Loucy (cell line): ENCODE data around the gene CTAG1B.

ENCODE experiments used
- H2AFZ ChIP-seq: fragments of 200-600 bp; sonication (generic); 2 replicates; pipeline ENCODE4 v1.6.0; 2016; ENCODE audit warnings: antibody characterized with exemption, mild to moderate bottlenecking, low read length, moderate library complexity
- H3F3A ChIP-seq: fragments of 200-600 bp; 2 replicates; pipeline ENCODE4 v1.6.0; 2016; ENCODE audit warnings: antibody characterized with exemption, low read depth, mild to moderate bottlenecking
- H3K27me3 ChIP-seq: fragments of 200-600 bp; sonication (generic); 2 replicates; pipeline ENCODE4 v1.6.1; 2014; ENCODE audit warnings: low read length, mild to moderate bottlenecking; ENCODE audit not compliant: insufficient read depth, poor library complexity, severe bottlenecking
- H3K36me3 ChIP-seq: fragments of 200-600 bp; sonication (generic); 2 replicates; pipeline ENCODE4 v1.6.1; 2016; ENCODE audit warnings: low read length; ENCODE audit not compliant: insufficient read depth
- H3K4me1 ChIP-seq: fragments of 200-600 bp; sonication (generic); 2 replicates; pipeline ENCODE4 v1.5.1; 2014; ENCODE audit warnings: low read length, mild to moderate bottlenecking; ENCODE audit not compliant: insufficient read depth, poor library complexity, severe bottlenecking
- H3K4me2 ChIP-seq: fragments of 200-600 bp; sonication (generic); 2 replicates; pipeline ENCODE4 v1.6.0; 2014; ENCODE audit warnings: antibody characterized with exemption, low read length, low read depth, mild to moderate bottlenecking; ENCODE audit not compliant: poor library complexity, severe bottlenecking
- H3K4me3 ChIP-seq: fragments of 200-600 bp; sonication (generic); 2 replicates; pipeline ENCODE4 v1.5.1; 2014; ENCODE audit warnings: low read length, mild to moderate bottlenecking, mixed read lengths; ENCODE audit not compliant: poor library complexity, severe bottlenecking
- H3K79me2 ChIP-seq: fragments of 200-600 bp; sonication (generic); 2 replicates; pipeline ENCODE4 v1.6.1; 2014; ENCODE audit warnings: low read length; ENCODE audit not compliant: insufficient read depth
- H3K9ac ChIP-seq: fragments of 200-600 bp; sonication (generic); 2 replicates; pipeline ENCODE4 v1.6.0; 2014; ENCODE audit warnings: mild to moderate bottlenecking, low read depth, low read length, moderate library complexity; ENCODE audit not compliant: poor library complexity, severe bottlenecking
- H3K9me2 ChIP-seq: fragments of 200-600 bp; sonication (generic); replicated peaks from 2 replicates; pipeline ENCODE4 v1.6.1; 2016; ENCODE audit warnings: low read depth, low read length, mixed read lengths
- H3K9me3 ChIP-seq: fragments of 200-600 bp; sonication (generic); 2 replicates; pipeline ENCODE4 v1.6.1; 2014; ENCODE audit warnings: mild to moderate bottlenecking, antibody characterized with exemption, low read length, low read depth; ENCODE audit not compliant: insufficient read depth
- H4K20me1 ChIP-seq: fragments of 200-600 bp; sonication (generic); 2 replicates; pipeline ENCODE4 v1.6.0; 2014; ENCODE audit warnings: antibody characterized with exemption, low read length, mild to moderate bottlenecking; ENCODE audit not compliant: insufficient read depth, poor library complexity, severe bottlenecking
- CTCF ChIP-seq: fragments of 200-600 bp; sonication (generic); conservative IDR thresholded peaks from 2 replicates; pipeline ENCODE4 v1.5.1; 2014; ENCODE audit warnings: mild to moderate bottlenecking, antibody characterized with exemption, low read length
- EZH2phosphoT487 ChIP-seq: fragments of 200-600 bp; IDR thresholded peaks from 2 replicates; pipeline ENCODE4 v1.6.1; 2018; ENCODE audit warnings: antibody characterized with exemption, mild to moderate bottlenecking, moderate library complexity, borderline replicate concordance

CTAG1B gene

GRCh38 chrX:154658957-154659356 is 39.9 kb upstream of the CTAG1B start:
- no peaks in the 10 kb centered on the region for H4K20me1 ChIP-seq
- TF ChIP-seq CTCF (no peak), EZH2phosphoT487 (no peak)
- H3K9me3 ChIP-seq: peaks cover 10% of the 10 kb centered on the region; the same call in 1 of the 2 replicates
- no peak overlapping the region for H3K4me3 ChIP-seq
- H3K9me2 ChIP-seq: no peaks in the 10 kb centered on the region
- H2AFZ ChIP-seq: no peak overlapping the region
- H3K4me1 ChIP-seq: peaks cover 5% of the 10 kb centered on the region
- H3K27me3 ChIP-seq: no peaks in the 10 kb centered on the region
- H3K4me2 ChIP-seq: no peak overlapping the region
- H3K36me3 ChIP-seq: no peaks in the 10 kb centered on the region
- no peaks in the 10 kb centered on the region for H3K79me2 ChIP-seq
- H3K9ac ChIP-seq: no peak overlapping the region
- H3F3A ChIP-seq: no peaks in the 10 kb centered on the region

- Histone ChIP-seq H3K27me3 (no peaks in the 10 kb centered on the region), H3K4me1 (peaks cover 5% of the 10 kb centered on the region), H3K4me3 (no peak overlapping the region), H3K36me3 (no peaks in the 10 kb centered on the region), H2AFZ (no peak overlapping the region), H3K9me2 (no peaks in the 10 kb centered on the region), H3K9me3 (peaks cover 3% of the 10 kb centered on the region; the same call in 1 of the 2 replicates), H3K79me2 (no peaks in the 10 kb centered on the region), H3F3A (no peaks in the 10 kb centered on the region), H3K4me2 (no peak overlapping the region), H3K9ac (no peak overlapping the region), H4K20me1 (no peaks in the 10 kb centered on the region)
- no peak for TF ChIP-seq EZH2phosphoT487
- TF ChIP-seq CTCF: no peak
Measured at GRCh38 chrX:154658187-154658586, 39.1 kb upstream of the CTAG1B start.

GRCh38 chrX:154657226-154657805 is 38.2 kb upstream of the CTAG1B start:
- Histone ChIP-seq H4K20me1 (no peaks in the 10 kb centered on the region), H3K79me2 (no peaks in the 10 kb centered on the region), H2AFZ (no peak overlapping the region), H3K9me3 (no peaks in the 10 kb centered on the region), H3K36me3 (no peaks in the 10 kb centered on the region), H3K4me3 (no peak overlapping the region), H3K27me3 (no peaks in the 10 kb centered on the region), H3K9me2 (no peaks in the 10 kb centered on the region), H3K4me1 (peaks cover 5% of the 10 kb centered on the region), H3F3A (no peaks in the 10 kb centered on the region), H3K9ac (no peak overlapping the region), H3K4me2 (no peak overlapping the region)
- TF ChIP-seq EZH2phosphoT487 (no peak), CTCF (no peak)
